Vagina (tissue), 2 donors: ENCODE data around the gene ZNF318. TPM values are rescaled to one million over a fixed set of nuclear protein-coding genes. Genes with fewer than 3 reads are reported as not detected.
A peak's percentile ranks its signal among the peaks of the same experiment; 100 is the strongest.

ENCODE experiments used
- DNase-seq, 2 donors: peaks; one replicate each; pipeline ENCODE4 v3.0.0-alpha.2; 2017; ENCODE audit errors: extremely low spot score in 2 of 2
- H3K27ac ChIP-seq: fragments of 200-600 bp; sonication (generic); one replicate; pipeline ENCODE4 v1.5.1; 2019
- H3K27me3 ChIP-seq: fragments of 200-600 bp; sonication (generic); one replicate; pipeline ENCODE4 v1.5.1; 2019
- H3K36me3 ChIP-seq, 2 donors: fragments of 200-600 bp; sonication (generic); one replicate each; pipeline ENCODE4 v1.5.1; 2017 to 2019
- H3K4me1 ChIP-seq: fragments of 200-600 bp; sonication (generic); one replicate; pipeline ENCODE4 v1.5.1; 2019
- H3K4me3 ChIP-seq, 2 donors: fragments of 200-600 bp; sonication (generic); 1 replicate in 1 of 2; 2 replicates in 1 of 2; pipeline ENCODE4 v1.5.1; 2016 to 2019
- H3K9me3 ChIP-seq: fragments of 200-600 bp; sonication (generic); one replicate; pipeline ENCODE4 v1.5.1; 2019
- POLR2A ChIP-seq, 2 donors: fragments of 450-650 bp; IDR thresholded peaks; one replicate each; pipeline ENCODE4 v1.6.1; 2017; ENCODE audit warnings: antibody characterized with exemption in 2 of 2, mild to moderate bottlenecking in 2 of 2, moderate library complexity in 2 of 2
- POLR2AphosphoS5 ChIP-seq, 2 donors: sonication (generic); formaldehyde crosslinking; IDR thresholded peaks; one replicate each; pipeline ENCODE4 v1.9.0; 2017; ENCODE audit warnings: antibody characterized with exemption in 2 of 2, mild to moderate bottlenecking in 2 of 2, low read depth in 1 of 2; ENCODE audit not compliant: insufficient read depth in 1 of 2
- intact Hi-C: fragments of 100-400 bp; cut with DNase I; formaldehyde crosslinking; loops from one replicate; pipeline ENCODE4 v1.15.1; 2023
- total RNA-seq: library from RNA; depleted of rRNA; stranded (reverse); fragments of >200 nt; gene quantifications from one replicate; pipeline ENCODE4 v1.2.3, GENCODE V29; 2016
- TF ChIP-seq, protein P1 (sequence below), 3 experiments: fragments of 450-650 bp in 2 of 3; fragments of 200-600 bp in 1 of 3; sonication (generic) in 1 of 3; IDR thresholded peaks; one replicate each; pipeline ENCODE4 v1.5.1; 2017 to 2019; ENCODE audit warnings: antibody characterized with exemption in 3 of 3, mild to moderate bottlenecking in 2 of 3, moderate library complexity in 2 of 3

The ZNF318 gene
- total RNA-seq, 1 donor from 2014 or later = 17.2 TPM

DNA sequence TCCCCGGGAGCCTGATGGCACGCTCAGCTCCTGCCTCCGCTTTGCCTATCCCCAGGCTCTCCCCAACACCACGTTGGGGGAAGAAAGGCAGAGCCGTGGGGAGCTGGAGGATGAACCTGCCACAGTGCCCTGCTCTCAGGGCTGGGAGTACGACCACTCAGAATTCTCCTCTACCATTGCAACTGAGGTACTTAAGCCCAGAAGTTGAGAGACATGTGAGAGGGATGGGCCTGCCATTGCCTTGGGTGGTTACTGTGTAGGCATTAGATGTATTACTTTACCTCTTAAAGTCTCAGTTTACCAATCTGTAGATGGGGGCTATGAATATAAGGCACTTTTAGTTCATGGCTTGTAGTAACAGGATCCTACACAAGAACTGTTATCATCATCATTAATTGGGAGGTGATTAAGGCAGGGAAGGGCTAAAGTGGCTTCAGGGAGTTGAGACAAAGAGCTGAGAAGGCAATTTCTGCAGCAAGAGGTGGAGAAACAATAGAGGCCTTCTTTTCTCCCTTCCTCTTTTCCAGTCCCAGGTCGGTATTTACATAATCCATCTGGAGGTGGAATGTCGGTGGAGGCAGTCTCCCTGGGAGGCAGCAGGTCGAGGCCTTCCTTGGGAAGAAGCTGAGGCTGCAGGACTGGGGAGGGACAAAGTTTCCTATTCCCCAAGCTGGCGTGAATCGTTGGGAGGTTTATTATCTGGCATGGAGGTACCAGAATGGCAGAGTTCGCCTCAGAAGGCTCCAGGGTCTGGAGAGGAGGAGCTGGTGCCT lies 70.7 kb downstream of the ZNF318 start:
- H3K9me3 ChIP-seq = no peaks in the 10 kb centered on the region
- no peaks in the 10 kb centered on the region for H3K4me1 ChIP-seq
- H3K27me3 ChIP-seq = no peaks in the 10 kb centered on the region
- no peaks in the 10 kb centered on the region for H3K36me3 ChIP-seq
- no peak overlapping the region for H3K4me3 ChIP-seq
- peak in 1 of 2 donors; percentile 27 for DNase-seq
- no peak overlapping the region for H3K27ac ChIP-seq
- intact Hi-C loops = no loop called here
- TF ChIP-seq, protein P1, sequence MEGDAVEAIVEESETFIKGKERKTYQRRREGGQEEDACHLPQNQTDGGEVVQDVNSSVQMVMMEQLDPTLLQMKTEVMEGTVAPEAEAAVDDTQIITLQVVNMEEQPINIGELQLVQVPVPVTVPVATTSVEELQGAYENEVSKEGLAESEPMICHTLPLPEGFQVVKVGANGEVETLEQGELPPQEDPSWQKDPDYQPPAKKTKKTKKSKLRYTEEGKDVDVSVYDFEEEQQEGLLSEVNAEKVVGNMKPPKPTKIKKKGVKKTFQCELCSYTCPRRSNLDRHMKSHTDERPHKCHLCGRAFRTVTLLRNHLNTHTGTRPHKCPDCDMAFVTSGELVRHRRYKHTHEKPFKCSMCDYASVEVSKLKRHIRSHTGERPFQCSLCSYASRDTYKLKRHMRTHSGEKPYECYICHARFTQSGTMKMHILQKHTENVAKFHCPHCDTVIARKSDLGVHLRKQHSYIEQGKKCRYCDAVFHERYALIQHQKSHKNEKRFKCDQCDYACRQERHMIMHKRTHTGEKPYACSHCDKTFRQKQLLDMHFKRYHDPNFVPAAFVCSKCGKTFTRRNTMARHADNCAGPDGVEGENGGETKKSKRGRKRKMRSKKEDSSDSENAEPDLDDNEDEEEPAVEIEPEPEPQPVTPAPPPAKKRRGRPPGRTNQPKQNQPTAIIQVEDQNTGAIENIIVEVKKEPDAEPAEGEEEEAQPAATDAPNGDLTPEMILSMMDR (IDR thresholded peaks at IDR 0.05) = no peak
- TF ChIP-seq POLR2AphosphoS5 (IDR thresholded peaks at IDR 0.05; ENCODE audit: insufficient read depth in 1 of 2, low read depth in 1 of 2) = no peak
- TF ChIP-seq POLR2A (IDR thresholded peaks at IDR 0.05) = no peak

DNA sequence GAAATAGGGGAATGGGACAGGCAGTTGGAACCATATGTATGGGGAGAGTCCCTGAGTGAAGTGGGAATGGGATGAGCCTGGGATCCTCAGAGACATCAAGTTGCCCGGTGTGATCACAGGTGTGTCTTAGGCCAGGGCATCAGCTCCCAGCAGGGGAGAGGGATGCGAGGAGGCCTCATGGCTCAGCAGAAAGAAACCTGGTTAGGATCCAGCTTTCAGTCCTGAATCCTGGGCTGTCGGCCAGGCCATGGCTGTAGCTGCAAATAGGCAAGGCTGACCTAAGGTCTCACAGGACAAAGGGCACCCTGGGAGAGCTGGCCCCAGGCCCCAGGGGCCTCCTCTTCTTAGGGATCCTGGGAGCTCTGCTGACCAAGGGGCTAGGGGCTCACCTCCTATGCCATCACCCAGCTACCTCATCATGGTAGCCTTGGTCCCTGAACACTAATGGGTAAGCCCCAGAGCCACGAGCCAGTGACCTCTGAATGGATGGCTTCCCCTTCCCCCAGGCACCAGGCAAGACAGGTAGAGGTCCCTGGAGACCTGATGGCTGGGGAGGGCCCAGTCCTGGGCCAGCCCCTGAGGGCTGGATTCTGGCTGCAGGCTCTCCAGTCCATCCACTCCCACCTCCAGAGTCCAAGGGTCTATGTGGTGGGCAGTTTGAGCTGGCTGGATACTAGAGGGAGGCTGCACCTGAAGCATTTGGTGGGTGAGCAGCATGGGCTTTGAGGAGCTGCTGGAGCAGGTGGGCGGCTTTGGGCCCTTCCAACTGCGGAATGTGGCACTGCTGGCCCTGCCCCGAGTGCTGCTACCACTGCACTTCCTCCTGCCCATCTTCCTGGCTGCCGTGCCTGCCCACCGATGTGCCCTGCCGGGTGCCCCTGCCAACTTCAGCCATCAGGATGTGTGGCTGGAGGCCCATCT lies 71.5 kb downstream of the ZNF318 start, which contains the start of gene SLC22A7:
Gene SLC22A7, plus strand, starts transcription at position 617 of the 921 bp plus-strand sequence. Its CDS starts 99 bp downstream, at position 716.
- Histone ChIP-seq H3K4me1 (no peaks in the 10 kb centered on the region), H3K27ac (no peak within 1 kb of the TSS), H3K27me3 (no peaks in the 10 kb centered on the region), H3K36me3 (no peaks in the 10 kb centered on the region), H3K9me3 (no peaks in the 10 kb centered on the region), H3K4me3 (no peak within 1 kb of the TSS)
- no peak for DNase-seq
- no peak for TF ChIP-seq POLR2A (IDR thresholded peaks at IDR 0.05)
- no peak for TF ChIP-seq POLR2AphosphoS5 (IDR thresholded peaks at IDR 0.05; ENCODE audit: insufficient read depth in 1 of 2, low read depth in 1 of 2)
- intact Hi-C loops = no loop called here

DNA sequence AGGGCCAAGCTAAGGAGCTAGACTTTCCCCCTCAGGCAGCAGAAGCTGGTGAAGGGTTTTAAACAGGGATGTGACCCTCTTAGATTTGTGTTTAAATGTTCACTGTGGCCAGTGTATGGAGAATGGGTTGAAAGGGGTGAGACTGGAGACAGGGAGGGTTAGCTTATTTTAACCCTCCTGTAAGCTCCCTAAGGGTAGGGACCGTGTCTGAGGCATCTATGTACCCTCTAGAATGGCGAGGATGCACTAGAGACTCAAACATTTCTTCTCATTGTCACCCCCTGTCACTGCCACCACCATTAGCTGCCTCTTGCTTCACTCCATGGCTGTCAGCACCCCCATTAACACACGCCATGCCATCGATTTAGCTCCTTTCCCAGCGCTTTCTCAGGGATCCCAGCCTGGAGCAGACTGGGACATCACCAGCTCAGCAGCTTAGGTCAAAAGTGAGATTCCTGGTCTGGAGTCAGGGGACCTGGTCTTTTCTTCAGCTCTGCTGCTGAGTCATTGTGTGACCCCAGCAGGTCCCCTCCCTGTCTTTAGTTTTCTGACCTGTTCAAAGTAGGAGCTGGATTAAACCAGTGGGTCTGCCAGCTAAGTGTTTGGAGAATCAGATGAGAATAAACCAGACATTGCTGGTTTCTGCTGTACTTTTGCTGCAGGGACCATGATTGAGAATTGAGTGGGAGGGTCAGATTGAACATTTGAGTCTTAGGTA lies 72.5 kb downstream of the ZNF318 start:
- H3K9me3 ChIP-seq = no peaks in the 10 kb centered on the region
- intact Hi-C loops = no loop called here
- no peak for DNase-seq
- H3K36me3 ChIP-seq = no peaks in the 10 kb centered on the region
- TF ChIP-seq POLR2AphosphoS5 (IDR thresholded peaks at IDR 0.05; ENCODE audit: insufficient read depth in 1 of 2, low read depth in 1 of 2) = no peak
- no peak for TF ChIP-seq POLR2A (IDR thresholded peaks at IDR 0.05)
- H3K27me3 ChIP-seq = no peaks in the 10 kb centered on the region
- H3K27ac ChIP-seq = no peak overlapping the region
- H3K4me1 ChIP-seq = no peaks in the 10 kb centered on the region
- no peak overlapping the region for H3K4me3 ChIP-seq

DNA sequence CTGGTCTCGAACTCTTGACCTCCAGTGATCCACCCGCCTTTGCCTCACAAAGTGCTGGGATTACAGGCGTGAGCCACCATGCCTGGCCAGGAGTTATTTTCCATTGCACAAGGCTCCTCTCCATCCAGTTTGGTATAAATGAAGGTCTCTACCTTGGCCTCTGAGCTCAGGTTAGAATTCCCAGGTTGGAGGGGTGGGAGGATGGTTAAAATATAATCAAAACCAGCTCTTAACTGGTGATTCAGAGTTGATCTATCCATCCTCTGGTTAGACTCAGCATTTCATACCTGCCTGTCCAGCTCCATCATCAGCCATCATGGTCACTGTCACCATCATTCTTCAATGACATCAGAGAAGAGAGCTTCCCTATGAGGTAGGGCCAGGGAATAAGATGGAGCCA lies 74.0 kb downstream of the ZNF318 start:
- Histone ChIP-seq H3K4me1 (no peaks in the 10 kb centered on the region), H3K27me3 (no peaks in the 10 kb centered on the region), H3K27ac (no peak overlapping the region), H3K36me3 (no peaks in the 10 kb centered on the region), H3K9me3 (no peaks in the 10 kb centered on the region), H3K4me3 (no peak overlapping the region)
- TF ChIP-seq POLR2AphosphoS5 (IDR thresholded peaks at IDR 0.05; ENCODE audit: insufficient read depth in 1 of 2, low read depth in 1 of 2) = no peak
- TF ChIP-seq POLR2A (IDR thresholded peaks at IDR 0.05) = no peak
- TF ChIP-seq, protein P1 (IDR thresholded peaks at IDR 0.05) = no peak
- intact Hi-C loops = no loop called here
- DNase-seq = no peak

DNA sequence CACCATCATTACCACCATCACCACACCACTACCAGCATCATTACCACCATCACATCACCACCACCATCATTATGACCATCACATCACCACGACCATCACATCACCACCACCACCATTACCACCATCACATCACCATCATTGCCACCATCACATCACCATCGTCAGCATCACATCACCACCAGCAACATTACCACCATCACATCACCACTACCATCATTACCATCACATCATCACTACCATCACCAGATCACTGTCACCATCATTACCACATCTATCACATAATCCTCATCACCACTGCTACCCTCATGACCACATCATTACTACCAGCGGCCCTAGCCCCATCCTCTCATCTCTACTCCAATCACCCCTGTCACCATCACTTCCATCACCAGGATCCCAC lies 74.9 kb downstream of the ZNF318 start:
- Histone ChIP-seq H3K36me3 (no peaks in the 10 kb centered on the region), H3K9me3 (no peaks in the 10 kb centered on the region), H3K27me3 (no peaks in the 10 kb centered on the region), H3K27ac (no peak overlapping the region), H3K4me3 (no peak overlapping the region), H3K4me1 (no peaks in the 10 kb centered on the region)
- TF ChIP-seq POLR2A (IDR thresholded peaks at IDR 0.05) = no peak
- no peak for TF ChIP-seq POLR2AphosphoS5 (IDR thresholded peaks at IDR 0.05; ENCODE audit: insufficient read depth in 1 of 2, low read depth in 1 of 2)
- TF ChIP-seq, protein P1 (IDR thresholded peaks at IDR 0.05) = no peak
- no peak for DNase-seq
- intact Hi-C loops = no loop called here
